Effector CD4-positive, alpha-beta T cell (primary cell): ENCODE results near the gene BSPRY.
"Not testable (repeated sequence)": the region's sequence is repeated elsewhere in the genome, so short reads cannot be mapped to it uniquely, and the experiment has no call there.

ENCODE experiments used
- DNase-seq: peaks from one replicate; pipeline ENCODE4 v3.0.0-alpha.2; 2020

BSPRY gene

GRCh38 chr9:113341712-113342410, 7.5 kb upstream of the BSPRY start:
- no peak for DNase-seq

GRCh38 chr9:113343732-113344231, 5.6 kb upstream of the BSPRY start:
- no peak for DNase-seq

- no peak for DNase-seq
Measured at GRCh38 chr9:113345190-113345589, 4.2 kb upstream of the BSPRY start.

GRCh38 chr9:113345671-113346070, 3.7 kb upstream of the BSPRY start:
- DNase-seq, result no peak

GRCh38 chr9:113348437-113348836, 904 bp upstream of the BSPRY start:
- DNase-seq, result no peak

GRCh38 chr9:113349066-113349444, 286 bp upstream of the BSPRY start:
- no peak for DNase-seq

GRCh38 chr9:113350107-113350661, 843 bp downstream of the BSPRY start:
- no peak for DNase-seq

- no peak for DNase-seq
Measured at GRCh38 chr9:113350937-113351336, 1.6 kb downstream of the BSPRY start.

GRCh38 chr9:113352006-113352405, 2.7 kb downstream of the BSPRY start:
- no peak for DNase-seq

GRCh38 chr9:113352411-113352810, 3.1 kb downstream of the BSPRY start:
- no peak for DNase-seq

GRCh38 chr9:113355040-113355596, 5.8 kb downstream of the BSPRY start:
- DNase-seq, result no peak

GRCh38 chr9:113356686-113357292, 7.4 kb downstream of the BSPRY start:
- no peak for DNase-seq

- DNase-seq, result no peak
Measured at GRCh38 chr9:113359385-113359784, 10.0 kb downstream of the BSPRY start.

- no peak for DNase-seq
Measured at GRCh38 chr9:113360242-113360842, 11.0 kb downstream of the BSPRY start.

GRCh38 chr9:113361304-113362018, 12.1 kb downstream of the BSPRY start:
- no peak for DNase-seq

- no peak for DNase-seq
Measured at GRCh38 chr9:113363336-113363735, 14.0 kb downstream of the BSPRY start.

- no peak for DNase-seq
Measured at GRCh38 chr9:113364951-113365350, 15.6 kb downstream of the BSPRY start.

- not testable (repeated sequence) for DNase-seq
Measured at GRCh38 chr9:113365652-113366051, 16.3 kb downstream of the BSPRY start.

GRCh38 chr9:113368348-113368981, 19.1 kb downstream of the BSPRY start:
- DNase-seq, result no peak

GRCh38 chr9:113368982-113369854, 19.9 kb downstream of the BSPRY start:
- DNase-seq, result no peak

GRCh38 chr9:113369855-113370140, 20.5 kb downstream of the BSPRY start:
- DNase-seq, result no peak
